Tibial nerve (tissue), 4 donors: ENCODE measurements around the gene RBM38.

Experiments
- CTCF ChIP-seq, 5 experiments: fragments of 200-600 bp in 3 of 5; fragments of 450-650 bp in 2 of 5; sonication (generic) in 3 of 5; IDR thresholded peaks; one replicate each; pipeline ENCODE4 v1.5.1; 2016 to 2019; ENCODE audit warnings: antibody characterized with exemption in 5 of 5, mild to moderate bottlenecking in 3 of 5, moderate library complexity in 2 of 5
- EP300 ChIP-seq, 2 donors: sonication (generic); formaldehyde crosslinking; IDR thresholded peaks; one replicate each; pipeline ENCODE4 v1.6.1; 2017; ENCODE audit warnings: antibody characterized with exemption in 2 of 2, mild to moderate bottlenecking in 1 of 2
- POLR2A ChIP-seq, 2 donors: fragments of 450-650 bp; IDR thresholded peaks; one replicate each; pipeline ENCODE4 v1.6.1; 2017; ENCODE audit warnings: antibody characterized with exemption in 2 of 2, mild to moderate bottlenecking in 2 of 2, moderate library complexity in 2 of 2

GRCh38 chr20:57372157-57372556 lies 19.0 kb upstream of the RBM38 start:
- TF ChIP-seq CTCF (IDR thresholded peaks at IDR 0.05) = no peak
- TF ChIP-seq EP300 (IDR thresholded peaks at IDR 0.05) = no peak
- no peak for TF ChIP-seq POLR2A (IDR thresholded peaks at IDR 0.05)
